NCI-H1048 (cell line): ENCODE data around the gene POU4F1.

Experiments
- DNase-seq: peaks from one replicate; lab custom pipeline; 2025; lab: John Stamatoyannopoulos, UW

The POU4F1 gene

GRCh38 chr13:78592584-78592983 lies 10.8 kb downstream of the POU4F1 start:
- no peak for DNase-seq

DNA sequence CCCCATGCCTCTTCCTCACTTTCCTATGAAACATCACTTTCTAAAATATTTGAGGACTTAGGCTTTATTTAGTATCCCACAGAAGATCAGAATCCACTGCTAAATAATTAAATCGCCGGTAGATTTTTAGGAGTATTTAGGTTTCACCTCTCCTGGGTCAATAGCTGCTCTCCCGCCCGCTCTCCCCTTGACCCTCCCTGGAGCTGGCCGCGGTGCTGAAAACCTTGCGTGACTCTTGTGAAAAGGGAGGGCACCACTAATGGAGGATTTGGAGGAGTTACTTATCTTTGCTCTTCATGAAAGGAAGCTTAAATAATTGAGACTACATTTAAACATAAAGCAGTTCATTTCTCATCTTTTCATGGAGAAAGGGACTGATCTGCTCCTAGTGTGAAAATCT lies 14.1 kb downstream of the POU4F1 start:
- no peak for DNase-seq

DNA sequence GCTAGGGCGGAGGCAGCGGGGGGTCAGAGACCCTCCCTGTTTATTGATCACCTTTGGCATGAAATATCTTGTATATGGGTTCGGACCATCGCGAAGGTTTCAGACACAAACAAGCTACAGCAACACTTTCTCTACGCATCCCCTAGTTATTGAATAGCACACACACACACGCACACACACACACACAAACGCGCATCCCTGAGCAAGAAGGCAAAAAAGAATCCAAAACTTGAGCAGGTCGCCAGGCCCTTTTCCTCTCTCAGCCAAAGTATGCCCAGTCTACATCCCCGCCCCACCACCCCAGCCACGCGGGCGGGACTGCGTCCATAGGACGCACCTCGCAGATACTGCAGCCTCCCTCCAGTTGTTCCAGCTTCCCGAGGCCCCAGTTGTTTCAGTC lies 16.0 kb downstream of the POU4F1 start:
- DNase-seq, result no peak

- no peak for DNase-seq
Measured at GRCh38 chr13:78586706-78587105, 16.6 kb downstream of the POU4F1 start.

- DNase-seq, result no peak
Measured at GRCh38 chr13:78576261-78576660, 27.1 kb downstream of the POU4F1 start.

DNA sequence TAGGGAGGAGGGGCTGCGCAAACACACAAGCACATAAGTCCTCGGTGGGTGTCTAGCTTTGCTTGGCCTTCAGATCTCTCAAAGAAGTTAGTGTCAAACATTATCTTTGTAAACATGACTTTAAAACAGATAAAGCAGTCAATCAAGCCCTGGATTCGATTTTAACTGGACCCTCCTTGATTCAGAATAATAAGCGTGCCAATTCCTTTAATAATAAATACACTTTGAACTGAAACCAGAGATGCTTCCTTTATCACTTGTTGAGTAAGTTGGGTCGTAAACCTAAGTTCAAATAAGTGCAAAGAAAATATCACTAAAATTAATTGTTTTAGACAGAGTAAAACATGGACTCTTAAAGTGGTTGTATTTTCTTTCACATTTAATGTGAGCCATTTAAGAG lies 30.9 kb downstream of the POU4F1 start:
- no peak for DNase-seq

- no peak for DNase-seq
Measured at GRCh38 chr13:78569029-78569428, 34.3 kb downstream of the POU4F1 start.

DNA sequence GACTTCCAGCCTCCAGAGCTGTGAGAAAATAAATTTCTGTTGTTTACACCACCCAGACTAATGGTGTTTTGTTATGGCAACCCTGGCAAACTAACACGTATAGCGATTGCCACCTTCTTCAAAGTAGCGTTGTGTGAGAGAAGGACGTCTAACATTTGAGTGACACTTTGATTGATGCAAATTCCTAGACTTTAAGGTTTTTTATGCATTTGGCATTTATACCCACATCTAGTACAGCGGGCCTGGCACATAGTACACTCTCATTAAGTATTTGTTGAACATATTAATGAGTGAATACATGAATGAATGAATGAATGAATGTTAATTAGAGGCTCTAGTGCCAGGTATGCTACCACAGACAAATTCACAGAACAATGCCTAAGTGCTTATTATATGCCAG lies 36.7 kb downstream of the POU4F1 start:
- DNase-seq, result no peak

- no peak for DNase-seq
Measured at GRCh38 chr13:78562237-78562889, 41.0 kb downstream of the POU4F1 start.
